WTC11 (cell line): ENCODE measurements around the gene TOR1A.

Experiments used
- ATF3 ChIP-seq: sonication (generic); formaldehyde crosslinking; conservative IDR thresholded peaks from 2 replicates; pipeline ENCODE4 v1.8.1; 2022; ENCODE audit warnings: mild to moderate bottlenecking, missing genetic modification reagents
- CBFB ChIP-seq: sonication (generic); formaldehyde crosslinking; IDR thresholded peaks from 2 replicates; pipeline ENCODE4 v1.8.1; 2022; ENCODE audit warnings: mild to moderate bottlenecking, low read depth, missing genetic modification reagents
- CREB1 ChIP-seq: sonication (generic); formaldehyde crosslinking; IDR thresholded peaks from 2 replicates; pipeline ENCODE4 v1.8.0; 2023; ENCODE audit warnings: mild to moderate bottlenecking, missing genetic modification reagents
- ELF4 ChIP-seq: sonication (generic); formaldehyde crosslinking; IDR thresholded peaks from 2 replicates; pipeline ENCODE4 v1.8.1; 2022; ENCODE audit warnings: low read depth, mild to moderate bottlenecking, moderate library complexity, missing genetic modification reagents
- FOXK1 ChIP-seq: sonication (generic); formaldehyde crosslinking; IDR thresholded peaks from 2 replicates; pipeline ENCODE4 v1.8.0; 2022; ENCODE audit warnings: mild to moderate bottlenecking, moderate library complexity, missing genetic modification reagents
- JUN ChIP-seq: sonication (generic); formaldehyde crosslinking; IDR thresholded peaks from 2 replicates; pipeline ENCODE4 v1.8.0; 2023; ENCODE audit warnings: mild to moderate bottlenecking, missing genetic modification reagents
- NR2C2 ChIP-seq: sonication (generic); formaldehyde crosslinking; IDR thresholded peaks from 2 replicates; pipeline ENCODE4 v1.8.0; 2022; ENCODE audit warnings: mild to moderate bottlenecking, missing genetic modification reagents
- USF2 ChIP-seq: sonication (generic); formaldehyde crosslinking; IDR thresholded peaks from 2 replicates; pipeline ENCODE4 v1.8.1; 2023; ENCODE audit warnings: mild to moderate bottlenecking, missing genetic modification reagents, moderate library complexity
- ZNF423 ChIP-seq: fragments of 250-450 bp; sonication (Bioruptor Pico); IDR thresholded peaks from 2 replicates; pipeline ENCODE4 v2.1.2; 2022; ENCODE audit warnings: mild to moderate bottlenecking, moderate library complexity
- TF ChIP-seq, protein P1 (sequence below): fragments of 200-600 bp; IDR thresholded peaks from 2 replicates; pipeline ENCODE4 v1.8.0; 2022; ENCODE audit warnings: antibody characterized with exemption
- TF ChIP-seq, protein P2 (sequence below): sonication (generic); formaldehyde crosslinking; IDR thresholded peaks from 2 replicates; pipeline ENCODE4 v1.8.1; 2022; ENCODE audit warnings: low read depth, missing genetic modification reagents, borderline replicate concordance
- TF ChIP-seq, protein P3 (sequence below): fragments of 250-450 bp; sonication (Bioruptor Pico); IDR thresholded peaks from 2 replicates; pipeline ENCODE4 v1.9.0; 2021; ENCODE audit warnings: mild to moderate bottlenecking

DNA sequence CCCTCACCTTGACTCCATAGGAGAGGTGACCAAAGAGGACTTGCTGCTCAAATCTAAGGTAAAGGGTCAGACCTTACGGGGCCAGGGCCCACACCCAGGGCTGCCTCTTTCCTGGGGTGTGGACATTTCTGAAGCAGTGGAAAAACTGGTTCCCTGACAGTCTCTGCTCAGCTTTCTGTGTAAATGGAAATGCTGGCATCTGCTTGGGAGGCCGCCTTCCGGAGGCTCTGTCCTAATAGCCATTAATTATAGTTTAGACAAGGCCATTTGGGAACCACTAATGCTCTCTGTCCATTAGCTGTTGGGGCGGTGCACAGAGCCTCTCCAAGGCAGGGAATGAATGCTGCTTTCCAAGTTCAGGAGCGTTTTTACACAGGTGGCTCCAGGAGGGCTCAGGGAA is 28.6 kb upstream of the TOR1A start:
- TF ChIP-seq, protein P1, sequence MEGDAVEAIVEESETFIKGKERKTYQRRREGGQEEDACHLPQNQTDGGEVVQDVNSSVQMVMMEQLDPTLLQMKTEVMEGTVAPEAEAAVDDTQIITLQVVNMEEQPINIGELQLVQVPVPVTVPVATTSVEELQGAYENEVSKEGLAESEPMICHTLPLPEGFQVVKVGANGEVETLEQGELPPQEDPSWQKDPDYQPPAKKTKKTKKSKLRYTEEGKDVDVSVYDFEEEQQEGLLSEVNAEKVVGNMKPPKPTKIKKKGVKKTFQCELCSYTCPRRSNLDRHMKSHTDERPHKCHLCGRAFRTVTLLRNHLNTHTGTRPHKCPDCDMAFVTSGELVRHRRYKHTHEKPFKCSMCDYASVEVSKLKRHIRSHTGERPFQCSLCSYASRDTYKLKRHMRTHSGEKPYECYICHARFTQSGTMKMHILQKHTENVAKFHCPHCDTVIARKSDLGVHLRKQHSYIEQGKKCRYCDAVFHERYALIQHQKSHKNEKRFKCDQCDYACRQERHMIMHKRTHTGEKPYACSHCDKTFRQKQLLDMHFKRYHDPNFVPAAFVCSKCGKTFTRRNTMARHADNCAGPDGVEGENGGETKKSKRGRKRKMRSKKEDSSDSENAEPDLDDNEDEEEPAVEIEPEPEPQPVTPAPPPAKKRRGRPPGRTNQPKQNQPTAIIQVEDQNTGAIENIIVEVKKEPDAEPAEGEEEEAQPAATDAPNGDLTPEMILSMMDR = no peak
- TF ChIP-seq, protein P2, sequence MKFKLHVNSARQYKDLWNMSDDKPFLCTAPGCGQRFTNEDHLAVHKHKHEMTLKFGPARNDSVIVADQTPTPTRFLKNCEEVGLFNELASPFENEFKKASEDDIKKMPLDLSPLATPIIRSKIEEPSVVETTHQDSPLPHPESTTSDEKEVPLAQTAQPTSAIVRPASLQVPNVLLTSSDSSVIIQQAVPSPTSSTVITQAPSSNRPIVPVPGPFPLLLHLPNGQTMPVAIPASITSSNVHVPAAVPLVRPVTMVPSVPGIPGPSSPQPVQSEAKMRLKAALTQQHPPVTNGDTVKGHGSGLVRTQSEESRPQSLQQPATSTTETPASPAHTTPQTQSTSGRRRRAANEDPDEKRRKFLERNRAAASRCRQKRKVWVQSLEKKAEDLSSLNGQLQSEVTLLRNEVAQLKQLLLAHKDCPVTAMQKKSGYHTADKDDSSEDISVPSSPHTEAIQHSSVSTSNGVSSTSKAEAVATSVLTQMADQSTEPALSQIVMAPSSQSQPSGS = no peak
- TF ChIP-seq JUN (CRISPR knock-in tag) (no peak), ZNF423 (CRISPR knock-in tag) (no peak), ELF4 (CRISPR knock-in tag) (no peak), CREB1 (CRISPR knock-in tag) (no peak), NR2C2 (CRISPR knock-in tag) (no peak), FOXK1 (CRISPR knock-in tag) (no peak), CBFB (CRISPR knock-in tag) (no peak), USF2 (CRISPR knock-in tag) (no peak), ATF3 (CRISPR knock-in tag) (no peak)
- TF ChIP-seq, protein P3, sequence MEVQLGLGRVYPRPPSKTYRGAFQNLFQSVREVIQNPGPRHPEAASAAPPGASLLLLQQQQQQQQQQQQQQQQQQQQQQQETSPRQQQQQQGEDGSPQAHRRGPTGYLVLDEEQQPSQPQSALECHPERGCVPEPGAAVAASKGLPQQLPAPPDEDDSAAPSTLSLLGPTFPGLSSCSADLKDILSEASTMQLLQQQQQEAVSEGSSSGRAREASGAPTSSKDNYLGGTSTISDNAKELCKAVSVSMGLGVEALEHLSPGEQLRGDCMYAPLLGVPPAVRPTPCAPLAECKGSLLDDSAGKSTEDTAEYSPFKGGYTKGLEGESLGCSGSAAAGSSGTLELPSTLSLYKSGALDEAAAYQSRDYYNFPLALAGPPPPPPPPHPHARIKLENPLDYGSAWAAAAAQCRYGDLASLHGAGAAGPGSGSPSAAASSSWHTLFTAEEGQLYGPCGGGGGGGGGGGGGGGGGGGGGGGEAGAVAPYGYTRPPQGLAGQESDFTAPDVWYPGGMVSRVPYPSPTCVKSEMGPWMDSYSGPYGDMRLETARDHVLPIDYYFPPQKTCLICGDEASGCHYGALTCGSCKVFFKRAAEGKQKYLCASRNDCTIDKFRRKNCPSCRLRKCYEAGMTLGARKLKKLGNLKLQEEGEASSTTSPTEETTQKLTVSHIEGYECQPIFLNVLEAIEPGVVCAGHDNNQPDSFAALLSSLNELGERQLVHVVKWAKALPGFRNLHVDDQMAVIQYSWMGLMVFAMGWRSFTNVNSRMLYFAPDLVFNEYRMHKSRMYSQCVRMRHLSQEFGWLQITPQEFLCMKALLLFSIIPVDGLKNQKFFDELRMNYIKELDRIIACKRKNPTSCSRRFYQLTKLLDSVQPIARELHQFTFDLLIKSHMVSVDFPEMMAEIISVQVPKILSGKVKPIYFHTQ = no peak
